ENCODE results near the gene SYNGR2. TPM values are rescaled to one million over a fixed set of nuclear protein-coding genes. Genes with fewer than 3 reads are reported as not detected.

SYNGR2 gene
- total and polyA plus RNA-seq, 2 donors (not counting 3 experiments of a cell fraction or from before 2014, with no cell fraction given), result 65.9 to 281 TPM

DNA sequence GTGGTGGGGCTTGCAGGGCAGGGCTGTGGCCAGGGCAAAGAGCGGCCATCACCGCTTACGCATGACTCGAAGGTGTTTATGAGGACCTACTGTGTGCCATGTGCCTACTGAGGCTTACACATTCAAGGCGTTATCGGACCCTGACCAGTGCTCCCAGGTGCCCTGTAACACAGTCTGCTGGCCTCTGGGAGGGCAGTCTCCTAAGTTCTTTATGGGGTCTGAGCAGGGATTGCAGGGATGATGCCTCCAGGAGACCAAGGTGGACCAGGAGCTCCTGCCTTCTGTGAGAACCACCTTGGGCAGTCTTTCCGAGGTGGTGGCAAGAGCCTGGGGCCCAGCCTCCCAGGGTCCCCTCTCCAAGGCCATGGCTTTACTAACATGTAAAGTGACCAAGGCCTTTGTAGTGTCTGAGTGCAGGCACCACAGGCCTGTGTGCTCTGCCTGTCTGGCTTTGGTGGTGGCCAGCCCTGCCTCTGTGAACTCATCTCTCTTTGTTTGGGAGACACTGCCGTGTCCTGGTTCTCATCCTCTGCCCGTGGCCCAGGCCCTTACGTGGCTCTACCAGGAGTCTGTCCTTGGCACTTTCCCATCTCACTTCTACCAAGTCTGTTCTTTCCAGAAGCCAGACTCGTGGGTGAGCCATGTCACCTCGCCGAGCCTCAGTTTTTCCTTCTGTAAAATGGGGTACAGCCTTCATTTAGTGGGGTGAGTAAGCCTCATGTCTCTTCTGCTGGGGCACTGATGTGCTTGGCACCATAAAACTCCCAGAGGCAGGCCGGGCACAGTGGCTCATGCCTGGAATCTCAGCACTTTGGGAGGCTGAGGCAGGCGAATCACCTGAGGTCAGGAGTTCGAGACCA lies 3.4 kb upstream of the SYNGR2 start:
- dilution Hi-C loops (cut with MboI; ENCODE audit: extremely low pct_ligation_motif_present, low sequenced_read_pairs) (no loop called here), intact Hi-C loops (cut with micrococcal nuclease) (loop anchor here (5.0 kb wide), 1 partner anchor 33 kb away; the partner anchor contains the start of gene TMC8)
- no peaks in the 10 kb centered on the region for H3K36me3 ChIP-seq (ENCODE audit: control insufficient read depth in 2 of 2, extremely low read depth in 1 of 2, insufficient read depth in 2 of 2, low read length in 2 of 2)
- H3K27ac ChIP-seq (ENCODE audit: insufficient read depth, low read depth, low read length), result no peak overlapping the region
- no peak overlapping the region for H2AFZ ChIP-seq (ENCODE audit: low read depth, low read length)
- FAIRE-seq (no peak), DNase-seq (ENCODE audit: low read depth, low spot score) (no peak)
- CTCF ChIA-PET, result interaction anchor here (2.7 kb wide), 1 partner anchor 12 kb away, joined by 9 read pairs; no protein-coding TSS in a partner anchor
- no peaks in the 10 kb centered on the region for H4K20me1 ChIP-seq (replicated peaks; ENCODE audit: control insufficient read depth, extremely low read depth, insufficient read depth, low read length)
- no peak overlapping the region for H3K4me2 ChIP-seq (ENCODE audit: insufficient read depth, low read length)
- no peak overlapping the region for H3K9ac ChIP-seq (replicated peaks; ENCODE audit: extremely low read depth, insufficient read depth, low read length)
- no peaks in the 10 kb centered on the region for H3K27me3 ChIP-seq (ENCODE audit: control insufficient read depth in 2 of 2, insufficient read depth in 2 of 2, low read length in 2 of 2)
- no peak overlapping the region for H3K4me3 ChIP-seq (replicated peaks in 1 of 3; ENCODE audit: insufficient read depth in 1 of 3, low read depth in 1 of 3, low read length in 3 of 3)
- no peaks in the 10 kb centered on the region for H3K9me1 ChIP-seq (replicated peaks; ENCODE audit: control insufficient read depth, extremely low read depth, insufficient read depth, low read length)
- no TSS peak for BruUV-seq (replicated peaks)
- H3K4me1 ChIP-seq (ENCODE audit: control insufficient read depth, extremely low read depth, insufficient read depth, low read length), result peaks cover 2% of the 10 kb centered on the region
- TF ChIP-seq, protein P1, sequence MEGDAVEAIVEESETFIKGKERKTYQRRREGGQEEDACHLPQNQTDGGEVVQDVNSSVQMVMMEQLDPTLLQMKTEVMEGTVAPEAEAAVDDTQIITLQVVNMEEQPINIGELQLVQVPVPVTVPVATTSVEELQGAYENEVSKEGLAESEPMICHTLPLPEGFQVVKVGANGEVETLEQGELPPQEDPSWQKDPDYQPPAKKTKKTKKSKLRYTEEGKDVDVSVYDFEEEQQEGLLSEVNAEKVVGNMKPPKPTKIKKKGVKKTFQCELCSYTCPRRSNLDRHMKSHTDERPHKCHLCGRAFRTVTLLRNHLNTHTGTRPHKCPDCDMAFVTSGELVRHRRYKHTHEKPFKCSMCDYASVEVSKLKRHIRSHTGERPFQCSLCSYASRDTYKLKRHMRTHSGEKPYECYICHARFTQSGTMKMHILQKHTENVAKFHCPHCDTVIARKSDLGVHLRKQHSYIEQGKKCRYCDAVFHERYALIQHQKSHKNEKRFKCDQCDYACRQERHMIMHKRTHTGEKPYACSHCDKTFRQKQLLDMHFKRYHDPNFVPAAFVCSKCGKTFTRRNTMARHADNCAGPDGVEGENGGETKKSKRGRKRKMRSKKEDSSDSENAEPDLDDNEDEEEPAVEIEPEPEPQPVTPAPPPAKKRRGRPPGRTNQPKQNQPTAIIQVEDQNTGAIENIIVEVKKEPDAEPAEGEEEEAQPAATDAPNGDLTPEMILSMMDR (IDR thresholded peaks at IDR 0.05; ENCODE audit: extremely low read depth in 1 of 2, insufficient read depth in 1 of 2, low read depth in 1 of 2, low read length in 2 of 2), result no peak
- TF ChIP-seq EZH2 (IDR thresholded peaks at IDR 0.05; ENCODE audit: borderline replicate concordance, low read depth, low read length, severe bottlenecking) (no peak), JUN (IDR thresholded peaks at IDR 0.05; ENCODE audit: borderline replicate concordance, insufficient read depth, insufficient read length, low read depth) (no peak), GATA2 (IDR thresholded peaks at IDR 0.05; ENCODE audit: insufficient read depth, insufficient read length, low read depth, low read length) (no peak), POLR2AphosphoS5 (IDR thresholded peaks at IDR 0.05; ENCODE audit: insufficient read depth, low read depth, low read length) (no peak), FOS (IDR thresholded peaks at IDR 0.05; ENCODE audit: borderline replicate concordance, insufficient read depth, low read length) (no peak), POLR2A (IDR thresholded peaks at IDR 0.05; ENCODE audit: low read depth, low read length) (no peak), MYC (IDR thresholded peaks at IDR 0.05; ENCODE audit: low read depth, low read length) (no peak)
- TF ChIP-seq, protein P2, sequence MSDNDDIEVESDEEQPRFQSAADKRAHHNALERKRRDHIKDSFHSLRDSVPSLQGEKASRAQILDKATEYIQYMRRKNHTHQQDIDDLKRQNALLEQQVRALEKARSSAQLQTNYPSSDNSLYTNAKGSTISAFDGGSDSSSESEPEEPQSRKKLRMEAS (IDR thresholded peaks at IDR 0.05; ENCODE audit: insufficient read depth, insufficient read length), result no peak
- H3K9me3 ChIP-seq (replicated peaks; ENCODE audit: control insufficient read depth, insufficient read depth, low read length), result no peaks in the 10 kb centered on the region
- POLR2A ChIA-PET, result no interaction called here
- H3K79me2 ChIP-seq (ENCODE audit: control insufficient read depth, insufficient read depth, low read length), result no peaks in the 10 kb centered on the region

Data from endothelial cell of umbilical vein (primary cell).